A549 (cell line): ENCODE data around the gene MZT2B. TPM values are rescaled to one million over a fixed set of nuclear protein-coding genes. Genes with fewer than 3 reads are reported as not detected.
A peak's percentile ranks its signal among the peaks of the same experiment; 100 is the strongest.
"Not testable (repeated sequence)": the region's sequence is repeated elsewhere in the genome, so short reads cannot be mapped to it uniquely, and the experiment has no call there.

ENCODE experiments used
- ATAC-seq, 2 experiments: fragments of 200-7000 bp in 1 of 2; fragments of >200 bp in 1 of 2; cut with Nextera tagmentation in 1 of 2; cut with Tn5 transposase in 1 of 2; 3 replicates each; pipeline versions ENCODE4 v1.8.0 to v1.9.1; 2018 to 2020; ENCODE audit warnings: mild to moderate bottlenecking in 1 of 2, moderate library complexity in 1 of 2
- CTCF ChIA-PET: fragments of 300-600 bp; sonication (Branson Sonifier 250); formaldehyde crosslinking; extraction: SDS; loops from one replicate; lab custom pipeline; 2021; ENCODE audit warnings: antibody characterized with exemption, inconsistent platforms; lab: Yijun Ruan, JAX
- POLR2A ChIA-PET: fragments of 350-600 bp; formaldehyde crosslinking; extraction: SDS; loops from one replicate; lab custom pipeline; 2021; ENCODE audit warnings: antibody characterized with exemption, inconsistent platforms; lab: Yijun Ruan, JAX
- DNase-seq, 2 experiments: peaks; one replicate each; pipeline versions ENCODE4 v3.0.0 to v3.0.0-alpha.2; 2011 to 2016; ENCODE audit warnings: low read depth in 1 of 2, low spot score in 1 of 2
- FAIRE-seq: peaks from 2 replicates; lab custom pipeline; 2011; peaks lifted over from hg19 to GRCh38; lab: Jason Lieb, UNC
- H3K27ac ChIP-seq, 2 experiments: fragments of >200 bp; sonication (Bioruptor Twin); formaldehyde crosslinking; 3 replicates each; pipeline ENCODE4 v1.5.1; 2016 to 2017
- H3K4me1 ChIP-seq: fragments of >200 bp; sonication (Bioruptor Twin); formaldehyde crosslinking; 3 replicates; pipeline ENCODE4 v1.6.1; 2016
- H3K4me2 ChIP-seq: fragments of >200 bp; sonication (Bioruptor Twin); formaldehyde crosslinking; 3 replicates; pipeline ENCODE4 v1.6.1; 2016
- H3K4me3 ChIP-seq: fragments of >200 bp; sonication (Bioruptor Twin); formaldehyde crosslinking; 3 replicates; pipeline ENCODE4 v1.5.1; 2016
- H3K9me3 ChIP-seq: fragments of >200 bp; sonication (Bioruptor Twin); formaldehyde crosslinking; 3 replicates; pipeline ENCODE4 v1.6.1; 2016
- BHLHE40 ChIP-seq: IDR thresholded peaks from 2 replicates; pipeline ENCODE4 v1.6.1; 2012; ENCODE audit warnings: low read depth, low read length, inconsistent platforms
- CBX8 ChIP-seq: fragments of 200-600 bp; sonication (generic); IDR thresholded peaks from 2 replicates; pipeline ENCODE4 v1.6.1; 2016
- EHF ChIP-seq: fragments of 250-450 bp; sonication (Bioruptor Pico); IDR thresholded peaks from 2 replicates; pipeline ENCODE4 v1.5.0; 2020; ENCODE audit warnings: mild to moderate bottlenecking
- EHMT2 ChIP-seq: fragments of 200-600 bp; sonication (generic); IDR thresholded peaks from 2 replicates; pipeline ENCODE4 v1.6.1; 2016; ENCODE audit warnings: antibody characterized with exemption, low read depth, mild to moderate bottlenecking, moderate library complexity
- FOXS1 ChIP-seq: fragments of 250-450 bp; sonication (Bioruptor Pico); IDR thresholded peaks from 2 replicates; pipeline ENCODE4 v1.5.0; 2020; ENCODE audit warnings: mild to moderate bottlenecking, moderate library complexity
- KDM1A ChIP-seq: fragments of 200-600 bp; sonication (generic); IDR thresholded peaks from 2 replicates; pipeline ENCODE4 v1.6.1; 2016; ENCODE audit warnings: low read depth, mild to moderate bottlenecking
- KDM5A ChIP-seq: fragments of 200-600 bp; sonication (generic); IDR thresholded peaks from 2 replicates; pipeline ENCODE4 v1.6.1; 2016; ENCODE audit warnings: antibody characterized with exemption, mild to moderate bottlenecking
- NR3C1 ChIP-seq: fragments of >200 bp; sonication (Bioruptor Twin); formaldehyde crosslinking; IDR thresholded peaks from 3 replicates; pipeline ENCODE4 v1.6.1; 2017
- POLR2A ChIP-seq: IDR thresholded peaks from 2 replicates; pipeline ENCODE4 v1.6.1; 2012; ENCODE audit warnings: mild to moderate bottlenecking, low read length
- RAD21 ChIP-seq, 2 experiments: fragments of >200 bp in 1 of 2; sonication (Bioruptor Twin) in 1 of 2; formaldehyde crosslinking in 1 of 2; IDR thresholded peaks in 1 of 2; conservative IDR thresholded peaks in 1 of 2; 2 replicates in 1 of 2; 3 replicates in 1 of 2; pipeline ENCODE4 v1.6.1; 2012 to 2018; ENCODE audit warnings: inconsistent platforms in 1 of 2
- RFX5 ChIP-seq: fragments of 450-650 bp; IDR thresholded peaks from 2 replicates; pipeline ENCODE4 v1.7.1; 2014; ENCODE audit warnings: antibody characterized with exemption, mild to moderate bottlenecking, moderate library complexity
- SMC3 ChIP-seq: fragments of >200 bp; sonication (Bioruptor Twin); formaldehyde crosslinking; IDR thresholded peaks from 3 replicates; pipeline ENCODE4 v1.6.1; 2018; ENCODE audit warnings: inconsistent platforms
- ZC3H11A ChIP-seq: fragments of 450-650 bp; IDR thresholded peaks from 2 replicates; pipeline ENCODE4 v1.6.1; 2014; ENCODE audit warnings: antibody characterized with exemption, mild to moderate bottlenecking
- ZFP36 ChIP-seq: fragments of 450-650 bp; IDR thresholded peaks from 2 replicates; pipeline ENCODE4 v1.6.1; 2014; ENCODE audit warnings: borderline replicate concordance; ENCODE audit not compliant: partially characterized antibody
- ZNF302 ChIP-seq: fragments of 250-450 bp; sonication (Bioruptor Pico); IDR thresholded peaks from 2 replicates; pipeline ENCODE4 v1.9.0; 2021; ENCODE audit warnings: inconsistent platforms, mild to moderate bottlenecking, moderate library complexity
- ZSCAN20 ChIP-seq: fragments of 250-450 bp; sonication (Bioruptor Pico); IDR thresholded peaks from 2 replicates; pipeline ENCODE4 v1.8.0; 2022; ENCODE audit warnings: mild to moderate bottlenecking, moderate library complexity
- WGBS: methylation state at CpG from one replicate; pipeline ENCODE4 v1.1.6; 2017; ENCODE audit errors: missing lambda C conversion rate; 5-methylcytosine and 5-hydroxymethylcytosine counted together
- polyA plus RNA-seq, 4 experiments: library from polyadenylated mRNA; depleted of rRNA in 3 of 4; stranded (reverse); fragments of >200 nt; fragmentation: RNase III in 1 of 4; extraction: RNeasy Plus Mini Kit Qiagen cat#74134 plus additional on column Dnase treatment in 1 of 4; gene quantifications; 2 replicates in 3 of 4; 3 replicates in 1 of 4; pipeline ENCODE4 v1.2.3, GENCODE V29; 2011 to 2017
- TF ChIP-seq, protein P1 (sequence below): fragments of >200 bp; sonication (Bioruptor Twin); formaldehyde crosslinking; IDR thresholded peaks from 3 replicates; pipeline ENCODE4 v1.5.1; 2016
- TF ChIP-seq, protein P2 (sequence below): fragments of >200 bp; sonication (Bioruptor Twin); formaldehyde crosslinking; IDR thresholded peaks from 2 replicates; pipeline ENCODE4 v1.6.1; 2016
- TF ChIP-seq, protein P3 (sequence below): IDR thresholded peaks from 2 replicates; pipeline ENCODE4 v1.6.1; 2012

MZT2B gene
- polyA plus RNA-seq, 2 of the 4 experiments (the other 2 are of a cell fraction): 102 to 273 TPM

DNA sequence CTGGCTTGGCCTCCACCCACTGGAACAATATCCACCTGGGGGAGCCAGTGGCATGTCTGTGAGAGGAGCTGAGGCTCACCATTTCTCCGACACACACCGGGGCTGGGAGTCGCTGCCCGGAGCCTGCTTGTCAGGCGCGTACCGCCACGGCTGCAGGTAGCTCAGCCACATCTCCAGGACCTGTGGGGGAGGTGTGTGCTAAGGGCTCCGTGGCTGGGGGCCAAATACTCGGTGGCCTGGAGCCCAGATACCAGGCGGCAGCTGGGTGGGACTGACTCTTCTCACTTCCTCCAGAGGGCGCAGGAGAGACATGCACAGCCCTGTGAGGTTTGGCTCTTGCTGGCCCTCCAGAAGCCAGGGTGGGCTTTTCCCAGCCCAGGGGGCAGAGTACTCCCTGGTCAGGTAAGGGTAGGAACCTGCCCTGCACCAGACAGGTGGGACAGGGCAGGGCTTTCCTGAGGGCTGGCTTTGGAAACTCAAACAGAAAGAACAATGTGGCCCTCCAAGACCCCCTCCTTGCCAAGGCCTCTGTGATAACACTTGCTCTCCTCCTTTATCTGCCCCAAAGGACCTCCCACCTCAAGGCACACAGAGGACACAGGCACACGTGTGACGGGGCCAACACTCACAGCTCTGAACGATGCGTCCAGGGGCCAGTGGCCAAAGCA, 26.0 kb upstream of the MZT2B start:
- H3K27ac ChIP-seq, POLR2A ChIA-PET, FAIRE-seq, H3K4me2 ChIP-seq, H3K9me3 ChIP-seq, H3K4me1 ChIP-seq, H3K4me3 ChIP-seq: not testable (repeated sequence)
- CTCF ChIA-PET: interaction anchor here (0.6 to 1.4 kb wide), 6 partner anchors 25 to 186 kb away, joined by 3 to 15 read pairs (median 4); partner anchors contain the start of genes IMP4 and SMPD4
- peak; percentile 51 to 57 for TF ChIP-seq RAD21 (conservative IDR thresholded peaks at IDR 0.05 in 1 of 2, IDR thresholded peaks at IDR 0.05 in 1 of 2)
- TF ChIP-seq, protein P1, sequence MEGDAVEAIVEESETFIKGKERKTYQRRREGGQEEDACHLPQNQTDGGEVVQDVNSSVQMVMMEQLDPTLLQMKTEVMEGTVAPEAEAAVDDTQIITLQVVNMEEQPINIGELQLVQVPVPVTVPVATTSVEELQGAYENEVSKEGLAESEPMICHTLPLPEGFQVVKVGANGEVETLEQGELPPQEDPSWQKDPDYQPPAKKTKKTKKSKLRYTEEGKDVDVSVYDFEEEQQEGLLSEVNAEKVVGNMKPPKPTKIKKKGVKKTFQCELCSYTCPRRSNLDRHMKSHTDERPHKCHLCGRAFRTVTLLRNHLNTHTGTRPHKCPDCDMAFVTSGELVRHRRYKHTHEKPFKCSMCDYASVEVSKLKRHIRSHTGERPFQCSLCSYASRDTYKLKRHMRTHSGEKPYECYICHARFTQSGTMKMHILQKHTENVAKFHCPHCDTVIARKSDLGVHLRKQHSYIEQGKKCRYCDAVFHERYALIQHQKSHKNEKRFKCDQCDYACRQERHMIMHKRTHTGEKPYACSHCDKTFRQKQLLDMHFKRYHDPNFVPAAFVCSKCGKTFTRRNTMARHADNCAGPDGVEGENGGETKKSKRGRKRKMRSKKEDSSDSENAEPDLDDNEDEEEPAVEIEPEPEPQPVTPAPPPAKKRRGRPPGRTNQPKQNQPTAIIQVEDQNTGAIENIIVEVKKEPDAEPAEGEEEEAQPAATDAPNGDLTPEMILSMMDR: peak; percentile 56
- peak; percentile 51 for TF ChIP-seq SMC3
- ATAC-seq (peak; percentile 70 to 85), DNase-seq (peak; percentile 18 to 63)
- WGBS: 49% methylated on average over 11 of the region's 16 CpGs

DNA sequence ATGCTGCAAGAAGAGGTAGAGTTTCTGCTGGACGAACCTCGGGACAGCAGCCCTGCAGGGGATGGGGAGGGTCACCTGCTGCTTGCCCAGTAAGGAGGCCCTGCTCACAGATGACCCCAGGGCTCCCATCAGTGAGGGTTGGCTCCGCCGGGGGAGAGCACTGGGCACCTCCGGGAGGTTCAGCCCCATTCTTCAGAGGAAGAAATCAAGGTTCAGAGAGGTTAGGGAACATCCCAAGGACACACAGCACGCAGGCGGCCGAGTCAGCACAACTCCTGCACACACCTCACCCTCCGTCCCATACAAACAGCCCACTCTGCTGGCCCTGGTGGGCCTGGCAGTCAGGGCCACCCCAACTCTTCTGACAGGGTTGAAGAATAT, 25.4 kb upstream of the MZT2B start:
- no peak for ATAC-seq
- no peaks in the 10 kb centered on the region for H3K9me3 ChIP-seq
- TF ChIP-seq FOXS1 (CRISPR knock-in tag) (no peak), KDM1A (peak; percentile 71; the same call in 1 of the 2 replicates), ZSCAN20 (CRISPR knock-in tag) (no peak), EHF (CRISPR knock-in tag) (no peak), ZFP36 (peak; percentile 68), BHLHE40 (no peak), ZNF302 (CRISPR knock-in tag) (no peak)
- TF ChIP-seq, protein P2, sequence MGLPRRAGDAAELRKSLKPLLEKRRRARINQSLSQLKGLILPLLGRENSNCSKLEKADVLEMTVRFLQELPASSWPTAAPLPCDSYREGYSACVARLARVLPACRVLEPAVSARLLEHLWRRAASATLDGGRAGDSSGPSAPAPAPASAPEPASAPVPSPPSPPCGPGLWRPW: no peak
- TF ChIP-seq, all 56 proteins: peak for 2
- no peaks in the 10 kb centered on the region for H3K4me1 ChIP-seq
- POLR2A ChIA-PET: no interaction called here
- no peak for FAIRE-seq
- DNase-seq: no peak
- H3K4me3 ChIP-seq: no peak overlapping the region
- CTCF ChIA-PET: interaction anchor here (1.0 to 1.4 kb wide), 4 partner anchors 163 to 185 kb away, joined by 3 to 15 read pairs (median 5); partner anchors contain the start of gene IMP4
- no peak overlapping the region for H3K27ac ChIP-seq
- H3K4me2 ChIP-seq: no peak overlapping the region
- WGBS: 89% methylated on average over 8 of the region's 9 CpGs

DNA sequence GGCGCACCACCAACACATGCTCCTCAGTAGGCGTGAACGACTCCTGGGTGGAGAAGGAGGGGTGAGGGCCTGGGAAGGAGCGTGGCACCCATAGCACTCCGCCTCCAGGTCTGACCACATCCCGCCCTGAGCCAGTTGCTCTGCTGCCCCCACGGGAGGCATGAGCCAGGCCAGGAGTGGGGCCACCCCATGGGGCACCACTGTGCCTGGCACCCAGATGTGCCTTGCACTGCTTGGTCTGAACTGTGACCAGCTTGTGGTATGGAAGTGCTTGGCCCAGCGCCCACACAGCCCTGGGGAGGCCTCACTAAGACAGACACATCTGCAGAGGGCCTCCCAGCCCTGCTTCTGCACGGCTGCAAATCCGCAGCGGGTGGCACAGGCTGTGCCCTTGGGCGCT, 24.7 kb upstream of the MZT2B start:
- FAIRE-seq, H3K27ac ChIP-seq, POLR2A ChIA-PET, DNase-seq, H3K9me3 ChIP-seq, H3K4me3 ChIP-seq, H3K4me2 ChIP-seq, H3K4me1 ChIP-seq: not testable (repeated sequence)
- CTCF ChIA-PET: interaction anchor here (1.1 to 1.4 kb wide), 2 partner anchors 17 to 176 kb away, joined by 3 to 4 read pairs; no protein-coding TSS in a partner anchor
- ATAC-seq: peak in 1 of 2 experiments; percentile 4; a peak in 2 of 6 replicates
- WGBS: 92% methylated on average over 8 of the region's 12 CpGs

DNA sequence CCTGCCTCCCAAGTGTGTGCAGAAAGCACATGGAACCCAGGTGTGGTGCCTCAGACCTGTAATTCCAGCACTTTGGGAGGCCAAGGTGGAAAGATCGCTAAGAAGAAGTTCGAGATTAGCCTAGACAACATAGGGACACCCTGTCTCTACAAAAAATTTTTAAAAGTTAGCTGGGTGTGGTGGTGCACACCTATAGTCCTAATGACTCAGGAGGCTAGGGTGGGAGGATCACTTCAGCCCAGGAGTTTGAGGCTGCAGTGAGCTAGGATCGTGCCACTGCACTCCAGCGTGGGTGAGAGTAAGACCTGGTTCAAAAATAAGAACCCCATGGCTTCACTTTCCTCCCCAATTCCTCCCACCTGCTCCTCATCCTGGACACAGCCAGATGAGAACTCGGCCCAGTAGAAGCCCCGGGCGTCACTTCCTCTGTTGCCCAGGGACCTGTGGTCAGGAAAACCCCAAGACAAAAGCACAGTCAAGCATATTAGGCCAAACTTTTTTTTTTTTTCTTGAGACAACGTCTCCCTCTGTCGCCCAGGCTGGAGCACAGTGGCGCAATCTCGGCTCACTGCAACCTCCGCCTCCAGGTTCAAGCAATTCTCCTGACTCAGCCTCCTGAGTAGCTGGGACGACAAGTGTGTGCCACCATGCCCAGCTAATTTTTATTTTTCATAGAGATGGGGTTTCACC, 24.1 kb upstream of the MZT2B start:
- H3K9me3 ChIP-seq, H3K4me2 ChIP-seq, H3K4me1 ChIP-seq, FAIRE-seq, H3K27ac ChIP-seq, ATAC-seq, POLR2A ChIA-PET, DNase-seq, H3K4me3 ChIP-seq: not testable (repeated sequence)
- WGBS: 90% methylated on average over 13 of the region's 13 CpGs
- CTCF ChIA-PET: interaction anchor here (1.1 to 1.4 kb wide), 2 partner anchors 17 to 175 kb away, joined by 3 to 4 read pairs; no protein-coding TSS in a partner anchor

DNA sequence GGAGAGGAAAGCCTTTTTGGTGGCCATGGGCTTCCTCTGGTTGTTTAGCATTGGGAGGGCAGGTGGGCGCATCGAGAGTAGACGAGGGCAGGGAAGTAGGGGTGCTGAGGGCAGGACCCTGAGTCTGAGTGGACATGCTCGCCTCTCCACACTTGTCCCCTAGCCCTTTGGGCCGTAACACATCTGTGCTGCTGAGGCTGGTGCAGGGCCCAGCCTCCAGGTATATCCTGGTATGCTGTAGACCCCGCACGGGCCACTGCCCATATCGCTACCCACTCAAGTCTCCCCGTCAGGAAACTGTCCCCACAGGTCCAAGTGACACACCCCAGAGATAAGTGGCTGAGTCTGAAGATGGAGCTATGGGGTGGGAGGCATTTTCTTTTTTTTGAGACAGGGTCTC, 23.4 kb upstream of the MZT2B start:
- FAIRE-seq (no peak), ATAC-seq (no peak), DNase-seq (no peak)
- no peaks in the 10 kb centered on the region for H3K9me3 ChIP-seq
- ChIA-PET POLR2A (no interaction called here), CTCF (interaction anchor here (1.4 kb wide), 1 partner anchor 175 kb away, joined by 4 read pairs; no protein-coding TSS in a partner anchor)
- H3K4me3 ChIP-seq: no peak overlapping the region
- no peak overlapping the region for H3K4me2 ChIP-seq
- no peaks in the 10 kb centered on the region for H3K4me1 ChIP-seq
- no peak for TF ChIP-seq NR3C1
- no peak for TF ChIP-seq KDM5A
- TF ChIP-seq, protein P3, sequence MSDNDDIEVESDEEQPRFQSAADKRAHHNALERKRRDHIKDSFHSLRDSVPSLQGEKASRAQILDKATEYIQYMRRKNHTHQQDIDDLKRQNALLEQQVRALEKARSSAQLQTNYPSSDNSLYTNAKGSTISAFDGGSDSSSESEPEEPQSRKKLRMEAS: no peak
- no peak for TF ChIP-seq RFX5
- no peak for TF ChIP-seq ZC3H11A
- TF ChIP-seq CBX8: no peak
- no peak for TF ChIP-seq POLR2A
- TF ChIP-seq EHMT2: no peak
- no peak overlapping the region for H3K27ac ChIP-seq
- WGBS: 81% methylated on average over 6 of the region's 9 CpGs

DNA sequence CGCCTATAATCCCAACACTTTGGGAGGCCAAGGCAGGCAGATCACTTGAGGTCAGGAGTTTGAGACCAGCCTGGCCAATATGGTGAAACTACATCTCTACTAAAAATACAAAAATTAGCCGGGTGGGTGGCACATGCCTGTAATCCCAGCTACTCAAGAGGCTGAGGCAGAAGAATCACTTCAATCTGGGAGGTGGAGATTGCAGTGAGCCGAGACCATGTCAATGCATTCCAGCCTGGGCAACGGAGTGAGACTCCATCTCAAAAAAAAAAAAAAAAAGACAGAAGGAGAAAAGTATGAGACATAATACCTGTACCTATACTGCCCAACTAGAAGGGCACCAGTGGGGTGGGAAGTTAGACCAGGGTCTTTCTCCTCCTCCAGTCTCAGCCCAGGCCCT, 22.7 kb upstream of the MZT2B start:
- H3K4me2 ChIP-seq, H3K4me3 ChIP-seq, DNase-seq, H3K4me1 ChIP-seq, ATAC-seq, H3K27ac ChIP-seq, FAIRE-seq, CTCF ChIA-PET, H3K9me3 ChIP-seq, POLR2A ChIA-PET: not testable (repeated sequence)
- WGBS: 92% methylated on average over 4 of the region's 4 CpGs
